K562 (cell line): Measurements from ENCODE around the gene B4GALNT4. TPM values are rescaled to one million over a fixed set of nuclear protein-coding genes. Genes with fewer than 3 reads are reported as not detected.

Source experiments
- ASH1L ChIP-seq: fragments of 450-650 bp; IDR thresholded peaks from 2 replicates; pipeline ENCODE4 v1.6.1; 2018; ENCODE audit warnings: borderline replicate concordance, mild to moderate bottlenecking, low read depth; ENCODE audit not compliant: partially characterized antibody
- ATF1 ChIP-seq, 2 experiments: fragments of 450-650 bp in 1 of 2; IDR thresholded peaks; 2 replicates each; pipeline ENCODE4 v1.6.1; 2016; ENCODE audit warnings: missing compliant biosample characterization in 1 of 2, missing genetic modification characterization in 1 of 2
- BRD4 ChIP-seq: fragments of 200-600 bp; sonication (generic); IDR thresholded peaks from 2 replicates; pipeline ENCODE4 v1.6.1; 2017; ENCODE audit warnings: inconsistent platforms
- CBX1 ChIP-seq: sonication (generic); IDR thresholded peaks from 2 replicates; pipeline ENCODE4 v1.6.1; 2016; ENCODE audit warnings: antibody characterized with exemption, low read depth, mild to moderate bottlenecking
- CHD4 ChIP-seq: fragments of 200-600 bp; sonication (generic); IDR thresholded peaks from 3 replicates; pipeline ENCODE4 v1.6.1; 2012; ENCODE audit warnings: low read depth, mild to moderate bottlenecking, mixed read lengths, low read length, inconsistent platforms; ENCODE audit not compliant: insufficient read depth, insufficient replicate concordance, poor library complexity, severe bottlenecking
- ELF2 ChIP-seq: fragments of 250-450 bp; sonication (Bioruptor Pico); IDR thresholded peaks from 2 replicates; pipeline ENCODE4 v1.5.0; 2021; ENCODE audit warnings: mild to moderate bottlenecking
- FIP1L1 ChIP-seq: fragments of 200-400 bp; formaldehyde crosslinking; IDR thresholded peaks from 2 replicates; pipeline ENCODE4 v1.6.1; 2018; ENCODE audit warnings: mild to moderate bottlenecking, low read depth, low read length; ENCODE audit not compliant: poor library complexity, severe bottlenecking
- GATAD2A ChIP-seq: fragments of 450-650 bp; IDR thresholded peaks from 2 replicates; pipeline ENCODE4 v1.6.1; 2017
- KDM2B ChIP-seq: fragments of 250-450 bp; sonication (Bioruptor Pico); IDR thresholded peaks from 2 replicates; pipeline ENCODE4 v1.8.0; 2021; ENCODE audit warnings: mild to moderate bottlenecking, moderate library complexity
- MBD2 ChIP-seq: sonication (generic); IDR thresholded peaks from 2 replicates; pipeline ENCODE4 v1.6.1; 2016; ENCODE audit warnings: low read depth, borderline replicate concordance
- NCOA2 ChIP-seq, 2 experiments: fragments of 450-650 bp; IDR thresholded peaks; 2 replicates each; pipeline ENCODE4 v1.6.1; 2018; ENCODE audit warnings: mild to moderate bottlenecking in 2 of 2, moderate library complexity in 1 of 2; ENCODE audit not compliant: partially characterized antibody in 2 of 2
- NFIX ChIP-seq: fragments of 250-450 bp; sonication (Bioruptor Pico); IDR thresholded peaks from 2 replicates; pipeline ENCODE4 v1.4.0; 2020; ENCODE audit warnings: low read depth, mild to moderate bottlenecking, moderate library complexity
- NFYB ChIP-seq: IDR thresholded peaks from 2 replicates; pipeline ENCODE4 v1.6.1; 2011; ENCODE audit warnings: mild to moderate bottlenecking, moderate library complexity; ENCODE audit not compliant: insufficient read length; ENCODE audit errors: extremely low read depth
- PBX2 ChIP-seq, 2 experiments: IDR thresholded peaks in 1 of 2; conservative IDR thresholded peaks in 1 of 2; 2 replicates each; pipeline ENCODE4 v1.6.1; 2016; ENCODE audit warnings: low read depth in 2 of 2, mild to moderate bottlenecking in 1 of 2, missing compliant biosample characterization in 1 of 2, missing genetic modification characterization in 1 of 2, moderate library complexity in 1 of 2
- PHB ChIP-seq: fragments of 250-450 bp; sonication (Bioruptor Pico); IDR thresholded peaks from 2 replicates; pipeline ENCODE4 v1.5.0; 2021
- PTBP1 ChIP-seq: fragments of 200-400 bp; formaldehyde crosslinking; IDR thresholded peaks from 2 replicates; pipeline ENCODE4 v1.6.1; 2017; ENCODE audit warnings: low read depth, low read length
- TAF1 ChIP-seq: IDR thresholded peaks from 2 replicates; pipeline ENCODE4 v1.6.1; 2011; ENCODE audit warnings: mild to moderate bottlenecking, low read length, moderate library complexity; ENCODE audit not compliant: insufficient read depth, control insufficient read depth, severe bottlenecking; ENCODE audit errors: extremely low read depth
- TBP ChIP-seq: optimal IDR thresholded peaks from 2 replicates; pipeline ENCODE3; 2011; ENCODE audit warnings: low read depth, low read length, improper control_type of control experiment
- XRCC5 ChIP-seq: fragments of 200-400 bp; formaldehyde crosslinking; IDR thresholded peaks from 2 replicates; pipeline ENCODE4 v1.6.1; 2017; ENCODE audit warnings: low read depth, mild to moderate bottlenecking, low read length
- ZNF354B ChIP-seq: fragments of 250-450 bp; sonication (Bioruptor Pico); IDR thresholded peaks from 2 replicates; pipeline ENCODE4 v1.4.0; 2020
- ZNF449 ChIP-seq: fragments of 250-450 bp; sonication (Bioruptor Pico); IDR thresholded peaks from 2 replicates; pipeline ENCODE4 v1.8.0; 2022; ENCODE audit warnings: moderate library complexity, mild to moderate bottlenecking, inconsistent platforms
- ZNF584 ChIP-seq: fragments of 200-800 bp; sonication (Bioruptor generic); IDR thresholded peaks from 2 replicates; pipeline ENCODE4 v1.6.1; 2016; ENCODE audit warnings: low read depth, mild to moderate bottlenecking, missing genetic modification characterization, missing compliant biosample characterization
- ZNF696 ChIP-seq: fragments of 250-450 bp; sonication (Bioruptor Pico); conservative IDR thresholded peaks from 2 replicates; pipeline ENCODE4 v1.4.0; 2020; ENCODE audit warnings: mild to moderate bottlenecking, moderate library complexity
- ZNF707 ChIP-seq: fragments of 250-450 bp; sonication (Bioruptor Pico); conservative IDR thresholded peaks from 2 replicates; pipeline ENCODE4 v1.8.0; 2022; ENCODE audit warnings: inconsistent platforms, mild to moderate bottlenecking, moderate library complexity
- polyA plus RNA-seq, 8 experiments: library from polyadenylated mRNA; depleted of rRNA in 4 of 8; stranded (reverse) in 5 of 8; unstranded in 3 of 8; fragments of >200 nt; fragmentation: Nextera tagmentation in 2 of 8; fragmentation: Illumina TruSeq in 1 of 8; extraction: Ambion mirVana in 2 of 8; extraction: Trizol in 1 of 8; gene quantifications; 2 replicates each; pipeline versions ENCODE4 v1.2.1 to v1.2.3, GENCODE V29; 2011 to 2014; ENCODE audit warnings: inconsistent platforms in 1 of 8, missing spikeins in 1 of 8
- total RNA-seq, 7 experiments: library from RNA; depleted of rRNA in 6 of 7; stranded (reverse); fragments of >200 nt in 6 of 7; fragmentation: Illumina TruSeq in 2 of 7; extraction: Trizol in 2 of 7; gene quantifications; 2 replicates each; pipeline versions ENCODE4 v1.2.1 to v1.2.3, GENCODE V29; 2011 to 2021; ENCODE audit warnings: low replicate concordance in 1 of 7

The B4GALNT4 gene
- total and polyA plus RNA-seq, 9 of the 15 experiments (the other 6 are each of a cell fraction or from before 2014, with no cell fraction given): 0.20 to 37.1 (median 10.8) TPM; not detected in 1

GRCh38 chr11:406796-407650, 37.7 kb downstream of the B4GALNT4 start (continued):
- TF ChIP-seq GATAD2A (0 out of 2 replicates have a peak, but pooled peaks have one; percentile 53), PBX2 (CRISPR knock-in tag; IDR thresholded peaks at IDR 0.05; ENCODE audit: low read depth) (no peak), PBX2 (tag; conservative IDR thresholded peaks at IDR 0.05; ENCODE audit: low read depth) (no peak), ELF2 (CRISPR knock-in tag) (peak; percentile 63; the same call in 1 of the 2 replicates), CBX1 (peak; percentile 68; the same call in 1 of the 2 replicates), FIP1L1 (peak; percentile 81), NCOA2 (IDR thresholded peaks at IDR 0.05; ENCODE audit: partially characterized antibody in 2 of 2) (no peak), KDM2B (CRISPR knock-in tag) (peak; percentile 17), ZNF584 (no peak), ZNF449 (CRISPR knock-in tag) (no peak), NFYB (no peak), XRCC5 (peak; percentile 58; the same call in 1 of the 2 replicates), CHD4 (no peak), PHB (CRISPR knock-in tag) (no peak), PTBP1 (0 out of 2 replicates have a peak, but pooled peaks have one; percentile 74), ZNF696 (no peak), NFIX (CRISPR knock-in tag) (no peak), ASH1L (no peak), BRD4 (no peak), ATF1 (CRISPR knock-in tag; IDR thresholded peaks at IDR 0.05) (no peak), ATF1 (tag; IDR thresholded peaks at IDR 0.05) (peak; percentile 55), ZNF354B (CRISPR knock-in tag) (no peak), ZNF707 (CRISPR knock-in tag) (no peak), MBD2 (0 out of 2 replicates have a peak, but pooled peaks have one; percentile 21), TBP (peak; percentile 35), TAF1 (peak; percentile 14)
